Sigmoid colon (tissue), 7 donors: ENCODE results near the gene PCID2. TPM values are rescaled to one million over a fixed set of nuclear protein-coding genes. Genes with fewer than 3 reads are reported as not detected.

Source experiments
- DNase-seq: peaks from one replicate; pipeline ENCODE4 v3.0.0-alpha.2; 2019
- H3K27ac ChIP-seq, 4 donors: fragments of 200-600 bp; sonication (generic); one replicate each; pipeline ENCODE4 v1.5.1; 2016 to 2019; ENCODE audit warnings: mild to moderate bottlenecking in 1 of 4
- H3K27me3 ChIP-seq, 3 donors: fragments of 200-600 bp; sonication (generic); one replicate each; pipeline ENCODE4 v1.5.1; 2019; ENCODE audit warnings: mild to moderate bottlenecking in 1 of 3
- H3K36me3 ChIP-seq, 4 donors: fragments of 200-600 bp; sonication (generic); one replicate each; pipeline ENCODE4 v1.5.1; 2016 to 2019
- H3K4me1 ChIP-seq, 4 donors: fragments of 200-600 bp; sonication (generic); one replicate each; pipeline ENCODE4 v1.5.1; 2017 to 2019
- H3K4me3 ChIP-seq, 4 donors: fragments of 200-600 bp; sonication (generic); one replicate each; pipeline ENCODE4 v1.5.1; 2017 to 2019; ENCODE audit warnings: mild to moderate bottlenecking in 2 of 4, moderate library complexity in 1 of 4
- H3K9me3 ChIP-seq, 4 donors: fragments of 200-600 bp in 3 of 4; sonication (generic) in 3 of 4; one replicate each; pipeline versions ENCODE4 v1.5.1 to v1.6.1; 2013 to 2019
- CTCF ChIP-seq, 4 experiments: fragments of 450-650 bp in 3 of 4; fragments of 200-600 bp in 1 of 4; IDR thresholded peaks; one replicate each; pipeline ENCODE4 v1.5.1; 2016 to 2019; ENCODE audit warnings: antibody characterized with exemption in 4 of 4, mild to moderate bottlenecking in 3 of 4, moderate library complexity in 2 of 4
- EP300 ChIP-seq, 4 donors: sonication (generic); formaldehyde crosslinking; IDR thresholded peaks; one replicate each; pipeline ENCODE4 v1.6.1; 2017; ENCODE audit warnings: antibody characterized with exemption in 4 of 4
- POLR2A ChIP-seq, 2 donors: fragments of 450-650 bp; IDR thresholded peaks; one replicate each; pipeline ENCODE4 v1.6.1; 2016; ENCODE audit warnings: antibody characterized with exemption in 2 of 2, mild to moderate bottlenecking in 2 of 2, moderate library complexity in 2 of 2
- POLR2AphosphoS5 ChIP-seq, 4 donors: sonication (generic); formaldehyde crosslinking; IDR thresholded peaks; one replicate each; pipeline ENCODE4 v1.6.1; 2017; ENCODE audit warnings: antibody characterized with exemption in 4 of 4
- WGBS, 2 donors: extraction: QIAGEN DNeasy Blood & Tissue Kit; methylation state at CpG; one replicate each; pipeline ENCODE4 v1.1.7; 2013; 5-methylcytosine and 5-hydroxymethylcytosine counted together
- intact Hi-C: fragments of 100-400 bp; cut with DNase I; formaldehyde crosslinking; loops from one replicate; pipeline ENCODE4 v1.15.1; 2023
- polyA plus RNA-seq, 3 donors: library from polyadenylated mRNA; stranded (reverse); fragments of 200-250 nt; gene quantifications; one replicate each; pipeline ENCODE4 v1.2.3, GENCODE V29; 2013
- total RNA-seq, 4 donors: library from RNA; depleted of rRNA; stranded (reverse); fragments of >200 nt; gene quantifications; one replicate each; pipeline ENCODE4 v1.1.0, GENCODE V29; 2016
- donor health status: healthy with polysubstance abuse.
- donor health status: Bipolar disorder and iron deficiency.
- donor health status: healthy.

The PCID2 gene
- total and polyA plus RNA-seq, 7 donors = 18.0 to 70.9 (median 44.1) TPM

GRCh38 chr13:113184568-113185440, 23.7 kb downstream of the PCID2 start:
- H3K27ac ChIP-seq = no peak overlapping the region
- no peaks in the 10 kb centered on the region for H3K9me3 ChIP-seq
- no peak for DNase-seq
- 76 to 90% methylated on average over 22 of the region's 22 CpGs for WGBS, 2 donors
- intact Hi-C loops = no loop called here
- H3K36me3 ChIP-seq = peaks cover 5 to 83% (median 38%) of the 10 kb centered on the region in 4 donors
- no peak overlapping the region for H3K4me3 ChIP-seq
- TF ChIP-seq CTCF (IDR thresholded peaks at IDR 0.05) = no peak
- no peak for TF ChIP-seq POLR2A (IDR thresholded peaks at IDR 0.05)
- TF ChIP-seq EP300 (IDR thresholded peaks at IDR 0.05) = no peak
- TF ChIP-seq POLR2AphosphoS5 (IDR thresholded peaks at IDR 0.05) = no peak
- no peaks in the 10 kb centered on the region for H3K4me1 ChIP-seq
- no peaks in the 10 kb centered on the region for H3K27me3 ChIP-seq

- no peaks in the 10 kb centered on the region for H3K4me1 ChIP-seq
- DNase-seq = no peak
- H3K4me3 ChIP-seq = no peak overlapping the region
- TF ChIP-seq POLR2AphosphoS5 (IDR thresholded peaks at IDR 0.05) (no peak), CTCF (IDR thresholded peaks at IDR 0.05) (no peak), POLR2A (IDR thresholded peaks at IDR 0.05) (no peak), EP300 (IDR thresholded peaks at IDR 0.05) (no peak)
- 87% methylated on average over 14 of the region's 14 CpGs for WGBS, 2 donors
- intact Hi-C loops = no loop called here
- no peaks in the 10 kb centered on the region for H3K9me3 ChIP-seq
- peaks cover 8 to 83% (median 46%) of the 10 kb centered on the region in 4 donors for H3K36me3 ChIP-seq
- no peak overlapping the region for H3K27ac ChIP-seq
- no peaks in the 10 kb centered on the region for H3K27me3 ChIP-seq
These were observed 24.9 kb downstream of the PCID2 start for GRCh38 chr13:113183450-113184129.

- 87 to 89% methylated on average over 4 of the region's 4 CpGs for whole genome bisulfite sequencing, 2 donors
- H3K9me3 ChIP-seq = no peaks in the 10 kb centered on the region
- H3K36me3 ChIP-seq = peaks cover 13 to 85% (median 59%) of the 10 kb centered on the region in 4 donors
- H3K27me3 ChIP-seq = no peaks in the 10 kb centered on the region
- H3K4me1 ChIP-seq = peaks cover 0 to 4% (median 0%) of the 10 kb centered on the region in 4 donors
- H3K4me3 ChIP-seq = no peak overlapping the region
- no peak overlapping the region for H3K27ac ChIP-seq
- no peak for DNase-seq
- intact Hi-C loops = no loop called here
- TF ChIP-seq CTCF (IDR thresholded peaks at IDR 0.05) = no peak
- no peak for TF ChIP-seq EP300 (IDR thresholded peaks at IDR 0.05)
- TF ChIP-seq POLR2A (IDR thresholded peaks at IDR 0.05) = no peak
These were observed 26.4 kb downstream of the PCID2 start for GRCh38 chr13:113182046-113182445.

GRCh38 chr13:113179374-113180230, 28.9 kb downstream of the PCID2 start:
- Histone ChIP-seq H3K4me1 (peaks cover 0 to 4% (median 0%) of the 10 kb centered on the region in 4 donors), H3K9me3 (no peaks in the 10 kb centered on the region), H3K4me3 (no peak overlapping the region), H3K27me3 (no peaks in the 10 kb centered on the region), H3K27ac (no peak overlapping the region), H3K36me3 (peaks cover 22 to 98% (median 73%) of the 10 kb centered on the region in 4 donors)
- TF ChIP-seq EP300 (IDR thresholded peaks at IDR 0.05) = no peak
- no peak for TF ChIP-seq CTCF (IDR thresholded peaks at IDR 0.05)
- TF ChIP-seq POLR2AphosphoS5 (IDR thresholded peaks at IDR 0.05) = no peak
- TF ChIP-seq POLR2A (IDR thresholded peaks at IDR 0.05) = no peak
- no peak for DNase-seq
- intact Hi-C loops = no loop called here
- 88 to 93% methylated on average over 28 of the region's 28 CpGs for WGBS, 2 donors
